ENCODE results near the gene C3orf20. TPM values are rescaled to one million over a fixed set of nuclear protein-coding genes. Genes with fewer than 3 reads are reported as not detected.
A peak's percentile ranks its signal among the peaks of the same experiment; 100 is the strongest.

Gene C3orf20
- total RNA-seq, 2 donors from 2014 or later, result 0.21 TPM; not detected in 1

DNA sequence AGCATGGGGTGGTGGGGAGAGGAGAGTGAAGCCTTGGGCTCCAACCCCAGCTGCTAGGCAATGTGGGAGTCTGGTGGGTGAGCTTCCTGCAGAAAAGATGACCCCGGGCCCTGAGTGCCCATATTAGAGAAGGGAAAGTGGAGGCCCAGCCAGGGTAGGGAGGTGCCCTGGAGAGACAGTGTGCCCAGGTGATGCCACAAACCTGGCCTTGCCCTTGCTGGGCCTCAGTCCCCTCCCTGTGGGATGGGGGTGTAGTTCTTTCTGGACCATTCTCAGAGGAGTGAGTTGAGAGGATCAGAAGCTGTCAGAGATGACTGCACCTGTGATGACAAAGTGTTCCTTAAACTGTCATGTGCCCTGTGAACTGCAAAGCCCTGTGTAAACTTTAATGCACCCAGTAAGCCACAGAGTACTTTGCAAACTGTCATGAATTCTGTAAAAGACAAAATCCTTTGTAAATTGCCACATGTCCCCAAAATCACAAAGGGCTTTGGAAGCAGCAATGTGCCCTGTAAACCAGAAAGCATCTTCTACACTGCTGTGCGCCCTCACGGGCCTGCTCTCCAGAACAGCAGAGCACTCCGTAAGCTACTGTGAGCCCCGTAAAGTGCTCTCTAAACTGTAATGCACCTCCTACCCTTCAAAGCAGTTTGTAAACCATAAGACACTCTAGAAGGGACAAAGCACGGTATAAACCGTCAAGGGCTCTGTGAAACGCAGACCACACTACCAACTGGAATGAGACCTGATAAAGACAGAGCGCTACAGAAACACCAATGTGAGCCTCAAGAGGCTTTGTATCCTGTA is 92.5 kb downstream of the C3orf20 start:
- DNase-seq (no peak), ATAC-seq (no peak)
- intact Hi-C loops (cut with DNase I, micrococcal nuclease), result no loop called here

DNA sequence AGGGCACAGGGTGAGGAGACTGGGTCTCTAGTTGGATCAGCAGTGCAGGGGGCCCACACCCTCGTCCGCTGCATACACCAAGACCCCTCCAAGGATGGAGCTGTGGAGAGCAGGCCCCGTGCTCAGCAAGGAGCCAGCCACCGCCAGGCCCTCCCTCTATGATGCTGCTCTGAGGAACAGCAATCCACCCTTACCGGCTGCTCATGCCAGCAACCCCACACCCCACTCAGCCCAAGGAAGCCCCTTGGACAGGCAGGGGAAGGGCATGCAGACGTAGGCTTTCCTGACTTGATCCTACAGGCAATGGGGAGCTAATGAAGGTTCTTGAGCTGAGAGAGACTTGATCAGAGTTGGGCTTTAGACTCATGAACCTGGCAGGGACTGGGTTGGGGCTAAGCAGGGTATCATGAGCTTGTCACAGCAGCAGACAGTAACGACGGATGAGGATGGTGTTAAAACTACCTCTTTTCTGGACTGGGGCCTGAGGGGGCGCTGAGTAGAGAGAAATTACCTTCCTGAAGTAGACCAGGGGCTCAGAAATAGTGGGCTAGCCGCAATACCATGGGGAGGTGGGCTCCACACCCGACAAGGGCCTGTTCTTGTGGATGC is 93.3 kb downstream of the C3orf20 start:
- ATAC-seq (no peak), DNase-seq (no peak)
- intact Hi-C loops (cut with DNase I, micrococcal nuclease), result no loop called here

DNA sequence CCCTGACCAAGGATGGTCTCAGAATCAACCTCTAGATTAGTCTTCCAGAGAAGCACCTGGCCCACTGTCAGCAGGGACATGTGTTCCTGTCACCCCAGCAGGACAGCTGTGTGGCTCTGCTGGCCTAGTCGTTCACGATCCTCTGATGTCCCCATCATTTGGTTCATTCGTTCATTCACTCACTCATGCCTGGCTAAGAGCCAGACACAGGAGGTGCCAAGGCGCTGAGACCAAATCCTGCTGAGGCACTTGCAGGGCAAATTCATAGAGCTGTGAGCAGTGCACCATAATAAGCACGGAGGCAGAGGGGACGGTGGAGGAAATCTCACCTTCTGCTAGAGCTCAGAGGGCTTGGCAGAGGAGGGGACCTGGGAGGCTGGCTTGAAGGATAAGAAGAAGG is 93.9 kb downstream of the C3orf20 start:
- no peak for DNase-seq
- intact Hi-C loops (cut with DNase I, micrococcal nuclease), result no loop called here
- ATAC-seq, result no peak

DNA sequence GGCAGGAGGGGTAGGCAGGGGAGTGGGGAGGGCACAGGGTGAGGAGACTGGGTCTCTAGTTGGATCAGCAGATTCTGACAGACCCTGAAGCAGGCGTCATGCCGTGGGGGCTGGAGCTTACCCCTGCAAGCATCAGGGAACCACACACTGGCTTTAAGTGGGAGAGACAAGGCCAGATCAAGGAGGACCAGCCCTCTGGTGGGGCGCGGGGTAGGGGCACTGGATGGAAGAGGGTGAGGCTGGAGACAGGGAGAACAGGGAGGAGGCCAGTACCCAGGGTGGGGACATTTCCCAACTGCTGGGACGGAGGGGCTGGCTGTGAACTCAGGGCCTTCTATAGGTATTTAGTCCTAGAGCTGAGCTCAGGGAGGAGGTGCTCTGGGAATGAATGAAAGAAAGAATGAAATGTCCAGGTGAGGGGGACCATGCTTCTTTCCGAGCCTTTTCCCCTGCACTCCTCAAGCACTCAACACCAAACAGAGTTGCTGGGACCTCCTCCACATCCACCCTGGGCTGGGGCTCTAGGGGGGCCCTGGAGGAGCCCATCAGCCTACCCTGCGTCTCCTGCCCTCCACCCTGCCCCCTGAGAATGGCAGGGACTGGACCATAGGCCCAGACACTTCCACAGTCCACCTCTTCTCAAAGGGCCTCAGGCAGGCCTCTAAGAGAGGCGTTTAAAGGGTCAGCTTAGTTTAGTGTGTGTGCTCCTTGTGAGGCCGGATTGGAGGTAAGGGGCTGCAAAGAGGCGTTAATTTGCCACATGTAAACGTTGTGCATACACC is 94.8 kb downstream of the C3orf20 start:
- DNase-seq, result no peak
- intact Hi-C loops (cut with DNase I, micrococcal nuclease), result no loop called here
- ATAC-seq, result no peak

DNA sequence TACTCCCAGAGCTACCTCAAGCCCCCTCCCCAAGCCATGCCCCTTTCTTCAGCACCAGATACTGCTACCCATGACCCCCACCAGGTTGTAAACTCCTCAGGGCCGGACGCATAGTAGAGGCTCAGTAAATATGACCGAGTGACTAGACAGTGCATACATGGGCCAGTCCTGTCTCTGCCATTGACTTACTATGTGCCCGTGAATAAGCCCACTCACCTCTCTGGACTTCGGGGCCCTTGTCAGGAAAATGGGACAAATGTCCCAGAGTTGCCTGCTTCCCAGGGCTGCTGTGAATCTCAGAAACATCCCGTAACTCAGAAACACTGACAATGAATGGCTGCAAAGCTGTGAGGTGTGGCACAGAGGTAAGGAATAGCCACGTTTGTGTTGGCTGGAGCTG is 95.7 kb downstream of the C3orf20 start:
- DNase-seq, result no peak
- ATAC-seq, result no peak
- intact Hi-C loops (cut with DNase I, micrococcal nuclease), result no loop called here

DNA sequence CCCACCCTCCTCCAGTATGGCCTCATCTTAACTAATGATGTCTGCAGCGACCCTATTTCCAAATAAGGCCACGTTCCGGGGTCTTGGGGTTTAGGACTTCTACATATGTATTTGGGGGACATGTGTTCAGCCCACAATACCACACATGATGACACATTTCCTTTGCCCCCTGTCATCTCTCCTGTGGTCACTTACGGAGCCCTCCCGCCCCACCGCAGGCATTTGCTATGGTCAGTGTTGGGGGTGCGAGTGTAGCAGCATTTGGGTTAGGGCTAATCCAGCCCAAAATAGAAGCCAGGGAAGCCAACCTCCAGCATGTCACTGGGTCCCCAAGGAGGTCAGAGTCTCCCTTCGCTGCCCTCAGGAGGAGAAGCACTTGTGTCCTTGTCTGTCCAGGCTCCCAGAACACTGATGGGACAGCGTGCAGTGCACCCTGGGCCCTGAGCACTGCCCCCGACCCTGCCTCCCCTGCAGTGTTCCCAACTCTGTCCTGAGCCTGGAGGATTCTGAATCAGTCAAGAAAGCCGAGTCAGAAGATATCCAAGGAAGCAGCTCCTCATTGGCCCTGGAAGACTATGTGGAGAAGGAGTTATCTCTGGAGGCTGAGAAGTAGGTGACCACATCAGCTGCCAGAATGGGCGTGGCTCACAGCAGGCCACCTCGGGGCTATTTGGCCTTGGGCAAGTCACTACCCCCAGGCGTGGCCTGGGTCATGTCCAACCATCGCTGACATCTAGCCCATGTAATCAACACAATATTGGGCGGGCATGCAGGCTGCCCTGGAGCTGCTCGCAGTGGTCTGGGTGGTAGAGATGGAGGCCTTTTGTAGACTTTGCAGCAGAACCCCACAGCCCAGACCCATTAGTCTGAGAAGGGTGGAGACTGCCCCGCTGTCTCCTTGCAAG is 96.9 kb downstream of the C3orf20 start:
- intact Hi-C loops (cut with DNase I, micrococcal nuclease), result no loop called here
- DNase-seq, result no peak
- ATAC-seq, result no peak

DNA sequence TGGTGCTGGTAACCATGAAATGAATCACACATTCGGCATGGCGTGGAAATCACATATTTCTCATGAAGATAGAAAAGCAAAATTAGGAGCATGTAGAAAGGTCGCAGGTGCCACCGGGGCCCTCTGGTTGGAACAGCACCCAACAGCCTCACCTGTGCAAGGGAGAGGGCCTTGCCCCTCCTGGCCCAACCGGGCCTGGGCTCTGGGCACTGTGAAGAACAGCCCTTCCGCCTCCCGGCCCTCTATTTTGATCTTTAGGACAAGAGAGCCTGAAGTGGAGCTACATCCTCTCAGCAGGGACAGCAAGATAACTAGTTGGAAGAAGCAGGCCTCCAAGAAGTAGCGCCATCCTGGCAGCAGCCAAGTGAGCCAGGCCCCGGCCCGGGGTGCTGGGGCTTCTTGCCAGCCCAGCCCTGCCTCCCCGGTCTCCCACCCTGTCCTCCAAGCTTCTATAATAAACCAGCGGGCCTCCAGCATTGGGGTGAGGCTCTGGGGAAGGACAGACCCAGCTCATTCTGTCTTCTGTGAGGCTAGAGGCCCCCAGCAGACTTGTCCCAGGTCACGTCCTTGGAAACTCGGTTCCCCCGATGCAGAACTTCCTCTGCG is 97.7 kb downstream of the C3orf20 start:
- intact Hi-C loops (cut with DNase I, micrococcal nuclease), result no loop called here
- DNase-seq (no peak), ATAC-seq (no peak)

DNA sequence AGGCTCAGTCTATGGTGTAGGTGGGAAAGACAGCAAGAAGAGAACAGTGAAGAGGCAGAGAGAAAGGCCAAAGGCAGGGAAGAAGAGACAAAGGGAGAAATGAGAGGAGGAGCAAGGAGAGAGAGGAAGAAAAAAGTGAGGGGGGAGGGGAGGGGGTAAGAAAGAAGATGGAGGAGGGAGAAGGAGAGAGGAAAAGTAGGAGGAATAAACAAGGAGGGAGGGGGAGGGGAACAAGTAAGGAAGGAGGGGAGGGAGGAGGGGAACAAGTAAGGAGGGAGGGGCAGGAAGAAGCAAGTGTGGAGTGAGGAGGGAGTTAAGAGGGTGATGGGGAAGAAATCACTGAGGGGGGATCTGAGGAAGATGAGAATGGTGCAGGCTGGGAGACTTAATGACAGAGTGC is 98.3 kb downstream of the C3orf20 start:
- DNase-seq (no peak), ATAC-seq (no peak)
- intact Hi-C loops (cut with DNase I, micrococcal nuclease), result no loop called here

DNA sequence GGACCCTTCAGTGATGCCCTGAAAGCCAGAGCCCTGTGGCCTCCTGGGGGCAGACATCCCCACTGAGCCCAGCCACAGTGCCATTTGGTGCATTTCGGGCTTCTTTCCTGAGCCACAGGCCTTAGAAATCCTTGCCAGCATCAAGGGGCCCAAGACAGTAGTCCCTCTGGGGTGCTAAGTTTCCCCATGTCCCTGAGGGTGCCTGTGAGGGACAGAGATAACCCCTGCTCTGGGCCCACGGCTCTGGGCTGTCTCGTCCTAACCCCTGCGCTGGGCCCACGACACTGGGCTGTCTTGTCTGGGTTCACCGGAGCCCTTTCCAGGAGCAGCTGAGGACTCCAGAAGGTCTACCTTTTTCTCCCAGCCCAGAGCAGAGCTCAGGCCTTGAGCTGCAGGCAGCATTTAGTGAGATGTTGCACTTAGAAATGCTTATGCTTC is 98.8 kb downstream of the C3orf20 start:
- ATAC-seq (no peak), DNase-seq (no peak)
- intact Hi-C loops (cut with DNase I, micrococcal nuclease), result no loop called here

DNA sequence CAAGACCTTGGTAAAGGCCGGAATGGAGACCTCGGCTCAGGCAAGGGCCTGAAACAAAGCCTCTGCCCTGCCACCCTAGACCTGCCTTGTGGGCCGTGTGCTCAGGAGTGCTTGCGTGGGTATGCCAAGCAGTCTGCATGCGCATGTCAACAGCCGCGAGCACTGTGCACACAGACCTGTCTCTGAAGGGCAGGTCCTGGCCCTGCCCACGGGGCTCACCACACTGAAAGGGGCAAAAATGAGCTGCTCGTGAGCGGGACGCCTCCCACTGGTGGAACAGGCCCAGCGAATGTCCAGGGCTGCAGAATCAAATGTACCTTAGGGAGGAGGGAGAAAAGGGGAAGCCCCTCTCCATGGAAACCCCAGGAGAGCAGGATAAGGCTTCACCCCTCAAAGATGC is 99.5 kb downstream of the C3orf20 start:
- no peak for DNase-seq
- no peak for ATAC-seq
- intact Hi-C loops (cut with DNase I, micrococcal nuclease), result no loop called here

DNA sequence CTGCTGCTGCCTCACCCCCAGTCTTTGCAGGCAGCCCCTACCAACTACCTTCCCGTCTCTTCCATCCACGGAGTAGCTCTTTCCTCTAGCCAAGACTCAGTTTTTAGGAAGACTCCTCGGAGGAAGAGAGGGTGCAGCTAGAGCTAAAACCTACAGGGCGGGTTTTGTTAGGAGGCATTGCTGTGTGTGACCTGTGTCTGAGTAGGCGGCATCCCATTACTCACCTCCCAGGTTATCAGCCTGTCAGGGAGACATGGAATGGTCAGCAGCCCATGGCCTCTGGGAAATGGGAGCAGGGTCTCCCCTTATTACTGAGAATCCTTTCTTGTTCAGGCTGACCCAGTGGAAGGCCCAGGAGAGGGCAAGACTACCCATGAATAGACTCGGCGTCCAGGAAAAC is 100.1 kb downstream of the C3orf20 start:
- ATAC-seq (no peak), DNase-seq (no peak)
- intact Hi-C loops (cut with DNase I, micrococcal nuclease), result no loop called here

DNA sequence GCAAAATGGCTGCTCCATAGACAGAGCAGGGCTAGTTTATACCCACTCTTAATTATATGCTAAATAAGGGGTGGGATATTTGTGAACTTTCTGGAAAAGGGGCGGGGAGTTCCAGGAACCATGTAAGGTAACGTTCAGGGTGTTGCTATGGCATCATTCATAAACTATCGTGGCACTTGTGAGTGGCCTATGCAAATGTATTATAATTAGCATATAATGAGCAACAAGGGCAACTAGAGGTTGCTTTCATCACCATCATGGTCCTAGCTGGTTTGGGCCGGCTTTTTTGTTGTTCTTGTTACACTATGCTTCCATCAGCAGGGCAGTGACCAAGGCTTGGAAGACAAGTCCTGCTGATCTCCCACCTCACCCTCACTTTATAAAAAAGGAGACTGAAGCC is 100.6 kb downstream of the C3orf20 start:
- intact Hi-C loops (cut with DNase I, micrococcal nuclease), result no loop called here
- DNase-seq (no peak), ATAC-seq (no peak)

DNA sequence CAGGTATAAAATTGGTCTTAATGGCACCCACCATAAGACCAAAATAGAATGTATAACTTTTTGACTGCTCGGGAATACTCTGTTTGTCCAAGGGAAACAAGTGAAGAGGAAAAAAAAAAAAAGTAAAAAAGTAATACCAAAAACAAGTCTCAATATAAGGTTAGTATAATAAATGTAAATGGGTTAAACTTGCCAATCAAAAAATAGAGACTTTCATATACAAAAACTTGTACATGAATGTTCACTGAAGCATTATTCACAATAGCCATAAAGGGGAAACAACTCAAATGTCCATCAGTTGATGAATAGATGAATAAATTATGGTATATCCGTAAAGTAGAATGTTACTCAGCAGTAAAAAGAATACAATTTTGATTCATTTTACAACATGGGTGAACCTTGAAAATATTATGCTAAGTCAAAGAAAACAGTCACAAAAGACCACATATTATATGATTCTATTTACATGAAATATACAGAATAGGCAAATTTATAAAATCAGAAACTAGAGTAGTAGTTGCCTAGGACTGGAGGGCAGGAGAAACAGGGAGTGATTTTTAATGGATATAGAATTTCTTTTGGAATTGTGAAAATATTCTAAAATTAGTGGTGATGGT is 104.2 kb downstream of the C3orf20 start:
- no peak for DNase-seq
- ATAC-seq, result no peak
- intact Hi-C loops (cut with DNase I, micrococcal nuclease), result no loop called here

DNA sequence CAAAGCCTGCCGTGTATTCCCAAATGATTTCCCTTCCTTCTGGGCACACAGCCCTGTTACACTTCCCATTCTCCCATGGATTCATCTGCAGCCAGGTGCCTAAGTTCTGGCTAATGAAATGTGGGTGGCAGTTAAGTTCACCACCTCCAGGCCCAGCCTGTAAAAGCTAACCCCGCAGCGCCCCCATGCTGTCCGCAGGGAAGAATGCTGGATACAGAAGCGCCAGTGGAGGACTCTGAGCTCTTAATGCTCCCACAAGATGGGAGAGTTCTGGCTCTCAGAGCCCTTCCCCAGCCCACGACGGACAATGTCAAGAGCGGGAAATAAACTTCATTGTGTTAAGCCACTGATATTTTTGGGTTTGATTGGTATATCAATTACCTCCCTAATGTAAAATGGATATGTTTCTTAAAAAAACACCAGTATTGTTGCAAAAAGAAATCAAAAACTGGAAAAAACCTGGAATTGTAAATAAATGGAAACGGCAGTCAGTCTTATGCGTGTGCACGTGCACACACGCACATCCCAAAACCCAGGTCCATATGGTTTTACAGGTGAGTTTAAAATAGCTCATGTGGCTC is 106.1 kb downstream of the C3orf20 start:
- intact Hi-C loops (cut with DNase I, micrococcal nuclease), result no loop called here
- ATAC-seq (peak; percentile 97), DNase-seq (peak; percentile 58 to 78)

DNA sequence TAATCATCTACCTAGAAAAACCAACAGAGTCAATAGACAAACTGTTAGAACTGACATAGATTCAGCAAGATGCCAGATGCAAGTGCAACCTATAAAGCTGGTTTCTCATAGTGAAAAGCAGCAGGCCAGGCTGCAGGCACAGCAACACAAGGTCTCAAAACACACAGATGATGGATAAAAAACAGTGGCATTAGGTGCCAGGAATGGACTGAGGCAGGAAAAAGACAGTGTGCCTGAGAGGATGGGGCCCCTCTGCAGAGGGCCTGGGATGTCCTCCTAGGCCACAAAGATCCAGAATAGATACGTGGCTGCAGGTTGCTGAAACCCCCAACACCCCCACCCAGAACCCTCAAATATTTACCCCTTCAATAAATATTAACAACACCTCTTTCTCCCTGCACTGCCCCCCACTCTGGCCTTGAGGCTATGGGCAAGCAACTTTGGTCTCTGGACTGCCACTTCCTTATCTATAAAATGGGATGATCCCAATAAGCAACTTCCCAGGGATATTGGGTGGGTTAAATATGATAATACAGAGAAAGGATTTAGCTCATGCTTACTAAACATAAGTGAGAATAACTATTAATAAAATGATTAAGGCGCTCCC is 108.6 kb downstream of the C3orf20 start:
- intact Hi-C loops (cut with DNase I, micrococcal nuclease), result no loop called here
- DNase-seq (no peak), ATAC-seq (no peak)

DNA sequence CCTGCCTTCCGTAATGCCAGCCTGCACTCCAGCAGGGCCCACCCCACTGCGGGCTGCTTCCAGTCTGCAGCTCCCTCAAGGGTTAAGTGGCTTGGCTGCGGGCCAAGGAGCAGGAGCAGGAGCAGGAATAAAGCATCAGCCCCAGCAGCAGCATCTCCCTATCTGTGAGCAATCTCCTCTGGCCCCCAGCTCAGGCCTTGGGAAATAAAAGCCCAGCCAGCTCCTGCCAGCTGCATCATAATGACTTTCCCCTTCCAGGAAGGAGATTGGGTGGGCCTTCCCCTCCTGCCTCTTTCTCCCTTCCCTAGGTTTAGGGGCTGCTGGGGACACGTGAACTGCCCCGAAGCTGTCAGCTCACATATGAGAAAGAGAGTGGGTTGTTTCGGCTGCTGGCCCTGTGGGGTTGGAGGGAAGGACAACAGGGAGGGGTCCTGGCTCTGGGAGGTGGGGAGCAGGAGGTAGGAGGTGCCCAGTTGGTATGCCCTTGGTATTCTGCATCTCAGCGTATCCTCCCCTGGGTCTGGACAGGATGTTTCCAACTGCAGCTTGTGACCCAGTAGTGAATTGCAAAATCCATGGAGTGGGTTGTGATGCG is 109.2 kb downstream of the C3orf20 start:
- ATAC-seq (no peak), DNase-seq (no peak)
- intact Hi-C loops (cut with DNase I, micrococcal nuclease), result no loop called here

All from left colon (tissue), 2 donors.